GM19025 (cell line): Measurements from ENCODE around the gene SENP2.

Experiments
- ATAC-seq: cut with Tn5 transposase; IDR thresholded peaks from one replicate; pipeline ENCODE4 v1.9.1; 2021; ENCODE audit warnings: mild to moderate bottlenecking, low read depth, moderate library complexity; ENCODE audit not compliant: unreplicated experiment

Gene SENP2

DNA sequence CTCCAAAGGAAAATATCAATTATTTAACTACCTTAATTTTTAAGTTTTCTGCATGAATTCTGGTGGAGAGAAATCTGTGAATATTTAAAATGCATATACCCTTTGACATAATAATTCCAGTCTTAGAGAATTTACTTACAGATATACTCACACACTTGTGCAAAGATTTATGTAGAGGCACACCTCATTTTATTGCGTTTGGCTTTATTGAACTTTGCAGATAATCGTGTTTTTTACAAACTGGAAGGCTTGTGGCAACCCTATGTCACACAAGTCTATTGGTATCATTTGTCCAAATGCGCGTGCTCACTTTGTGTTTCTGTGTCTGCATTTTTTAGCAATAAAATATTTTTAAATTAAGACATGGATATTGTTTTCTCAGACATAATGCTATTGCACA is 81.5 kb downstream of the SENP2 start:
- no peak for ATAC-seq

DNA sequence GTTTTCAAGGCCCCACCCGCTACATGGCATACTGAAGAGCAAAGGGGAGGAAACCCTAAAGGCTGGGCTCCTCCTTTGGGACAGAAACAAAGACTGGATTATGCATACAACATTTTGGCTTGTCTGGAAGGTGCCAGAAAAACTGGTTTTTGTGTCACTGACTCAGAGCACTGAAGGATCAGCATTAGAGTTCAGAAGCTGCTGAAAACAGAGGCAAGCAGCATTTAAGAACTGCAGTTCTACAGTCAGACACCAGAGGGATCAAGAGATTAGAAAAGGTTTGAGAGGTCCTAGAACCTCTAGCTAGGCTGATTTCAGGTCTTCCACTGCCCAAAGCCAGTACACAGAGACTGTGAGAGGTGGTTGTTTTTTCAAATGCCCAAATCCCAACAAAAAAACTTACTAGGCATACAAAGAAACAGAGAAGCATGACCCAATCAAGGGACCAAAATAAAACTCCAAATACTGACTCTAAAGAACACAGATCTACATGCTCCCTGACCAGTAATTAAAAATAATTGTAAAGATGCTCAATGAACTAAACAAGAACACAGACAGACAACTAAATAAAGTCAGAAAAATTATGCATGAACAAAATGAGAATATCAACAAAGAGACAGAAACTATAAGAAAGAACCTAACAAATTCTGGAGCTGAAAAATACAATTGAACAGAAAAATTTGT is 91.2 kb downstream of the SENP2 start:
- no peak for ATAC-seq

DNA sequence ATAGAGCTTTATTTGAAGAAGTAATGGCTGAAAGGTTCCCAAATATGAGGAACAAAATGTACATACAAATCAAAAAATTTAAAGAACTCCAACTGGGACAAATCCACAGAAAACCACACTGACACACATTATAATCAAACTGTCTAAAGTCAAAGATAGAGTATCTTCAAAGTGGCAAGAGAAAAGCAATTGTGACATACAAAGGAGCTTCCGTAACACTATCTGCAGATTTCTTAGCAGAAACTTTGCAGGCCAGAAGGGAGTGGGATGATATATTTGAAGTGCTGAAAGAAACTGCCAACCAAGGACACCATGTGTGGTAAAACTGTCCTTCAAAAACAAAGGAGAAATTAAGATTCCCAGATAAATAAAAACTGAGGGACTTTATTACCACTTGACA is 91.9 kb downstream of the SENP2 start:
- ATAC-seq: no peak

DNA sequence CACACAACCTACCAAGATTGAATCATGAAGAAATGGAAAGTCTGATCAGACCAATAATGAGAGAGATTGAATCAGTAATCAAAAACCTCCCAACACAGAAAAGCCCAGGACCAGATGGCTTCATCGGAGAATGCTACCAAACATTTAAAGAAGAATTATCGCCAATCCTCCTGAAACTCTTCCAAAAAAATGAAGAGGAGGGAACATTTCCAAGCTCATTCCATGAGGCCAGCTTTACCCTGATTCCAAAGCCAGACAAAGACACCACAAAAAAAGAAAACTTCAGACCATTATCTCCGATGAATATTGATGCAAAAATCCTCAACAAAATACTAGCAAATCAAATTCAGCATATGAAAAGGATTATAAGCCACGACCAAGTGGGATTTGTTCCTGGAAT is 94.1 kb downstream of the SENP2 start:
- no peak for ATAC-seq
